ENCODE data around the gene DNAAF5. TPM values are rescaled to one million over a fixed set of nuclear protein-coding genes. Genes with fewer than 3 reads are reported as not detected.

The DNAAF5 gene
- total and polyA plus RNA-seq, 2 donors (not counting 1 experiment from before 2014, with no cell fraction given) = 13.1 to 14.2 TPM

- peaks cover 18% of the 10 kb centered on the region for H3K79me2 ChIP-seq (ENCODE audit: control insufficient read depth, insufficient read depth, low read length)
These were observed 12.4 kb downstream of the DNAAF5 start for GRCh38 chr7:738723-739454.

GRCh38 chr7:739455-739982 is 13.0 kb downstream of the DNAAF5 start:
- Histone ChIP-seq H3K79me2 (ENCODE audit: control insufficient read depth, insufficient read depth, low read length) (peaks cover 13% of the 10 kb centered on the region), H3K9me3 (ENCODE audit: control insufficient read depth, insufficient read depth, low read depth, low read length) (no peaks in the 10 kb centered on the region), H3K36me3 (ENCODE audit: control insufficient read depth, insufficient read depth, low read length) (peaks cover 3% of the 10 kb centered on the region), H4K20me1 (ENCODE audit: control insufficient read depth, extremely low read depth, insufficient read depth, low read length) (no peaks in the 10 kb centered on the region), H3K4me3 (replicated peaks in 1 of 4; ENCODE audit: control extremely low read depth in 1 of 4, insufficient read depth in 1 of 4, low read depth in 3 of 4, low read length in 4 of 4) (no peak overlapping the region), H3K4me2 (ENCODE audit: extremely low read depth, insufficient read depth, low read length) (no peak overlapping the region), H2AFZ (ENCODE audit: low read length) (no peak overlapping the region), H3K4me1 (ENCODE audit: control insufficient read depth, extremely low read depth, insufficient read depth, low read length) (no peaks in the 10 kb centered on the region), H3K9ac (ENCODE audit: insufficient read depth, low read length) (no peak overlapping the region), H3K27ac (ENCODE audit: insufficient read depth, low read length) (no peak overlapping the region), H3K27me3 (ENCODE audit: control insufficient read depth, insufficient read depth, low read length) (no peaks in the 10 kb centered on the region)
- DNase-seq (ENCODE audit: low read depth in 2 of 2) = no peak
- TF ChIP-seq EZH2 (IDR thresholded peaks at IDR 0.05; ENCODE audit: low read length, missing control alignments) (no peak), CTCF (conservative IDR thresholded peaks at IDR 0.05 in 1 of 2, IDR thresholded peaks at IDR 0.05 in 1 of 2; ENCODE audit: low read depth in 1 of 2, low read length in 2 of 2) (no peak)

More at GRCh38 chr7:738723-739454, 12.4 kb downstream of the DNAAF5 start:
- H3K4me1 ChIP-seq (ENCODE audit: control insufficient read depth, extremely low read depth, insufficient read depth, low read length) = no peaks in the 10 kb centered on the region
- H3K9me3 ChIP-seq (ENCODE audit: control insufficient read depth, insufficient read depth, low read depth, low read length) = no peaks in the 10 kb centered on the region
- H3K9ac ChIP-seq (ENCODE audit: insufficient read depth, low read length) = no peak overlapping the region
- no peak overlapping the region for H3K27ac ChIP-seq (ENCODE audit: insufficient read depth, low read length)
- no peak for DNase-seq (ENCODE audit: low read depth in 2 of 2)
- H2AFZ ChIP-seq (ENCODE audit: low read length) = no peak overlapping the region
- no peak for TF ChIP-seq EZH2 (IDR thresholded peaks at IDR 0.05; ENCODE audit: low read length, missing control alignments)
- TF ChIP-seq CTCF (conservative IDR thresholded peaks at IDR 0.05 in 1 of 2, IDR thresholded peaks at IDR 0.05 in 1 of 2; ENCODE audit: low read depth in 1 of 2, low read length in 2 of 2) = no peak
- H3K27me3 ChIP-seq (ENCODE audit: control insufficient read depth, insufficient read depth, low read length) = no peaks in the 10 kb centered on the region
- H4K20me1 ChIP-seq (ENCODE audit: control insufficient read depth, extremely low read depth, insufficient read depth, low read length) = no peaks in the 10 kb centered on the region
- H3K36me3 ChIP-seq (ENCODE audit: control insufficient read depth, insufficient read depth, low read length) = peaks cover 3% of the 10 kb centered on the region
- H3K4me3 ChIP-seq (replicated peaks in 1 of 4; ENCODE audit: control extremely low read depth in 1 of 4, insufficient read depth in 1 of 4, low read depth in 3 of 4, low read length in 4 of 4) = no peak overlapping the region
- H3K4me2 ChIP-seq (ENCODE audit: extremely low read depth, insufficient read depth, low read length) = no peak overlapping the region

GRCh38 chr7:739983-740942 is 13.8 kb downstream of the DNAAF5 start:
- no peaks in the 10 kb centered on the region for H3K4me1 ChIP-seq (ENCODE audit: control insufficient read depth, extremely low read depth, insufficient read depth, low read length)
- no peak overlapping the region for H3K9ac ChIP-seq (ENCODE audit: insufficient read depth, low read length)
- H3K9me3 ChIP-seq (ENCODE audit: control insufficient read depth, insufficient read depth, low read depth, low read length) = no peaks in the 10 kb centered on the region
- no peak overlapping the region for H3K27ac ChIP-seq (ENCODE audit: insufficient read depth, low read length)
- no peaks in the 10 kb centered on the region for H4K20me1 ChIP-seq (ENCODE audit: control insufficient read depth, extremely low read depth, insufficient read depth, low read length)
- H2AFZ ChIP-seq (ENCODE audit: low read length) = no peak overlapping the region
- no peaks in the 10 kb centered on the region for H3K27me3 ChIP-seq (ENCODE audit: control insufficient read depth, insufficient read depth, low read length)
- DNase-seq (ENCODE audit: low read depth in 2 of 2) = no peak
- TF ChIP-seq CTCF (conservative IDR thresholded peaks at IDR 0.05 in 1 of 2, IDR thresholded peaks at IDR 0.05 in 1 of 2; ENCODE audit: low read depth in 1 of 2, low read length in 2 of 2) (no peak), EZH2 (IDR thresholded peaks at IDR 0.05; ENCODE audit: low read length, missing control alignments) (no peak)
- no peak overlapping the region for H3K4me2 ChIP-seq (ENCODE audit: extremely low read depth, insufficient read depth, low read length)
- peaks cover 4% of the 10 kb centered on the region for H3K36me3 ChIP-seq (ENCODE audit: control insufficient read depth, insufficient read depth, low read length)
- no peak overlapping the region for H3K4me3 ChIP-seq (replicated peaks in 1 of 4; ENCODE audit: control extremely low read depth in 1 of 4, insufficient read depth in 1 of 4, low read depth in 3 of 4, low read length in 4 of 4)
- peaks cover 6% of the 10 kb centered on the region for H3K79me2 ChIP-seq (ENCODE audit: control insufficient read depth, insufficient read depth, low read length)

Data from fibroblast of lung (primary cell).